CD4-positive, alpha-beta T cell treated with Interleukin-1 beta for 1 hour (primary cell): ENCODE measurements around the gene HLTF.
"Not testable (repeated sequence)": the region's sequence is repeated elsewhere in the genome, so short reads cannot be mapped to it uniquely, and the experiment has no call there.

Experiments
- DNase-seq, 2 donors: peaks; one replicate each; pipeline ENCODE4 v3.0.0-alpha.2; 2020 to 2022

HLTF gene

DNA sequence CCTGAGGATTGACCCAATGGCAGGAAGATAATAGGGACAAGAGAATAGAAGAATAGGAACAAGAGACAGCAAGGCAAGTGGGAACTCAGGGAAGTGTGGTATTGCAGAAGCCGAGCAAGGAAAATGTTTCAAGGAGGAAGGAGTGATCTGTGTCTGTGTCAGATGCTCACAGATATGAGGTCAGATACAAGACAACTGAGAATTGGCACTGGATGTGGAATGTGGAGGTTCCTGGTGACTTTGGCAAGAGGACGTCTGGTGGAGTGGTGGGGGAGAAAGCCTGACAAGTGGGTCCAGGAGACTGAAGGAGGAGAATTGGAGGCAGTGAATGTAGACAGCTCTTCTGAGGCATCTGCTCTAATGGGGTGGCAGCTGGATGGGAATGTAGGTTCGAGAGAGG lies 70.9 kb downstream of the HLTF start:
- DNase-seq, result no peak

DNA sequence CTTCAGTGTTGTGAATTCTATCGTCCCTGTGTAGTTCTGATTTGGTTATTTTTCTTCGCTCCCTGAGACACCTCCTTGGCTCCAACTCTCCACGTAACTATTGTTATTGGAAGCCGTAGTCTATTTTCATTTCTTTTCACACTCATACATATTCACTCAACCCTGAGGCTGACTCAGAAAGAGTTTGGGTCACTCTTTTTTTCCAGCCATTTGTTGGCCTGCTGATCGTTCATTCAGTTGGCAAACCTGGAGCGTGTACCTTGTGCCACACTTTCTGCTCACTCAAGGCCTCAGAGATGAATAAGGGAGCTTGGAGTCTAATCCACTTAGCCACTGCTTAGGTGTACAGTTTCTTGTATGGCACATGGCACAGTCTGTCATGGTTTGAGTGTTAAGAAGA lies 72.6 kb downstream of the HLTF start:
- DNase-seq, result no peak

DNA sequence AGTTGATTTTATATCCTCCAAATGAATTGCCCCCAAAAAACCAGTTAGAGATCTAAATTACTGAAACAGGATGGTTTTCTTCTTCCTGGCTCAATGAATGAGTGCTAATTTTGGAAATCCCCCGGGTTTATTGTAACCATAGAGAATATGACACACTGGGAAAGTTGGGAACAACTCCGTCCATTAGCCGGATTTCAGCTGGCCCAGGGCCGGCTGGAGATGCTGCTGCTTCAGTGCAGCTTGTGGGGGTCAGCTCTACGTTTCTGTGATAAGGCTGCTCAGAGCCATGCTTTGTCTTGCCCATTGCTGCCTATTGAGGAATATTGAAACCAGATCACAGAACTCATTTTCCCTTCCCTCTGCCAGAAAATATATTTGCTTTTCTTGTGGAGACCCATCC lies 74.7 kb downstream of the HLTF start:
- no peak for DNase-seq

DNA sequence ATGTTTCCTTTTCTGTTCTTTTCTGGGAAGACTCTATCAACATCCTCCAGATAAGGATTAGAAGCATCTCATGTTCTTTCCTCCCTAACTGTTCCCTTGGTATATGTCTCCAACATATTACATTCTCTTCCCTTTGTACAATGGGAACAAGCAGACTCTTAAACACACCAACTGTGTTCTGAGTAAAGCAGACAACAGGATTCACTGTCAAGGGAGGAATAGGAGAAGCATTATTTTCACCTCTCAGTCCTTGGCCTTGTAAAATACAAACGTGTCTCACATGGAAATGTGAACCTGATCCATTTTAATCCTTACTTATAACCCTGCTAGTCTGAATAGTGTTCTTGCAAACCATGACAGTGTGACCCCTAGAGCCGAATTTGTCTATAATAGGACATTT lies 75.4 kb downstream of the HLTF start:
- DNase-seq, result no peak

- DNase-seq, result no peak
Observed at GRCh38 chr3:149010504-149010951, 75.8 kb downstream of the HLTF start.

- DNase-seq, result peak; percentile 55 to 60
Observed at GRCh38 chr3:149009732-149010131, 76.6 kb downstream of the HLTF start.

- DNase-seq, result no peak
Observed at GRCh38 chr3:149007567-149008257, 78.6 kb downstream of the HLTF start.

GRCh38 chr3:149005416-149005815 lies 80.9 kb downstream of the HLTF start:
- DNase-seq, result no peak

DNA sequence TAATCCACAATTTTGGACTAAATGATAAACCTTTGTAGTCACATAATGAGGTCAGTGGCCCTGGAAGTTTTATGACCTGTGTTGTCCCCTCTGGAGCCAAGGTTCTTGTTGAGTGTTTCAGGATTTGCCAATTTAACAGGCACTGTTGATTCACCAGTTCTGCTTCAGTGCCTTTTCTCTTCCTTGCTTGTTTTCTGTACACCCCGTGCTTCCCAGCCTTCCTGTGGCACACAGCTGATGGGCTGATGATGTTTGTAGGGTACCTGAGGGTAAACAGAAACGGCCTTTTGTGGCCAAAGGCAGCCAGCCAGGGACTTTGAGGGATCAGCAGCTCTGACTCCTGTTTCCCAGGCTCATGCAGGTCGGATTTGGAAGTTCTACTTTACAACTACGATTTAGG lies 81.7 kb downstream of the HLTF start:
- DNase-seq, result no peak

- peak in 1 of 2 donors; percentile 6 for DNase-seq
Observed at GRCh38 chr3:149003653-149004305, 82.6 kb downstream of the HLTF start.

- no peak for DNase-seq
Observed at GRCh38 chr3:149001727-149002126, 84.6 kb downstream of the HLTF start.

- no peak for DNase-seq
Observed at GRCh38 chr3:149000206-149000745, 86.1 kb downstream of the HLTF start.

GRCh38 chr3:148999806-149000205 lies 86.5 kb downstream of the HLTF start:
- no peak for DNase-seq

DNA sequence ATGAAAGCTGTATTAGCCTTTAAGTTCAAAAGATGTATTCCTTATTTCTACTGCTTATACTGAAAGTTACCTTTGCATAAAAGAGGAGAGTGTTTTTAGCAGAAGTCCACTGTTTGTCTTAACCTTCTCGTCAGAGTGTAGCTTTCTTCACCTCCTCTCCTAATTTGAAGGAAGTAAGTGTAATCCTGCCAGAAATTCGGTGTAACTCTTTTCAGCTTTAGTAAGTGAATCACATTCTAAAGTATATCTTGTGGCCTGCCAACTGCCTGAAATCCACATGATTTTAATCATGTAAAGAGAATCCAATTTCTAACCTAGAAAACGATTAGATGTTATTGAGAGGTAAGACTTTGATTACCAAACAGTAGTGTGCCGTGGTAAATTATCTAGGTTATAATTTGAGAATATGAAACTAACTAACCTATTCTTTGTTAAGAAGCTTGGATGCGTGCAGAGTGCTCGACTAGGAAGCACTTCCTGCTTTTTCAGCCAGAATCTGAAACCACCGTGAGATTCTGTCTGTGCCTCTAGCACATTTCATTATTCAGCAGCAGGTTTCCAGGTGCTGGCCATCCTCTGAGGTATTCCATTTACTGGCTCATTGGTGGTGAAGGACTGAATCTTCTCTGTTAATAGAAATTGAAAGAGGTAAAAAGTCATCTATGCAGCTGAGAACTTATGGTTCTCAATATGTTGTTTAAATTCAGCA lies 87.5 kb downstream of the HLTF start:
- peak; percentile 4 to 12 for DNase-seq

GRCh38 chr3:148998297-148998696 lies 88.0 kb downstream of the HLTF start:
- DNase-seq, result no peak

DNA sequence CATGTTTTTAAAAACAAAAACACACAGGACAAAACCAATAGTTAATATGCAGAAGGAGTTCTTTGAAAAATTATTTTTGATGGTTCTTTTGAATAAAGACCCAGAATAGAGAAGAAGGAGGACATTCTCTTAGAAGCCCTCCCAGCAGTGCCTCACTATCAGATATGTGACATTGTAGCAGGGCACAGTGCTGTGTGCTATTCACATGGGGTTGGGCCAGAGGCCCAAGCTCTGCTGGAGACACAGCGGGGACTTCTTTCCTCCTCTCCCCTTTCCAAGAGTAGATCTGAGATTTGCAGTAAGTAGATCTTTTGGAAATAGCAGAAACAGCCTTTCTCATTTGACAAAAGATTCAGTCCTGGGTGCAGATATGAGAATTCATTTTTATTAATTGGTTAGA lies 88.7 kb downstream of the HLTF start:
- DNase-seq, result no peak

DNA sequence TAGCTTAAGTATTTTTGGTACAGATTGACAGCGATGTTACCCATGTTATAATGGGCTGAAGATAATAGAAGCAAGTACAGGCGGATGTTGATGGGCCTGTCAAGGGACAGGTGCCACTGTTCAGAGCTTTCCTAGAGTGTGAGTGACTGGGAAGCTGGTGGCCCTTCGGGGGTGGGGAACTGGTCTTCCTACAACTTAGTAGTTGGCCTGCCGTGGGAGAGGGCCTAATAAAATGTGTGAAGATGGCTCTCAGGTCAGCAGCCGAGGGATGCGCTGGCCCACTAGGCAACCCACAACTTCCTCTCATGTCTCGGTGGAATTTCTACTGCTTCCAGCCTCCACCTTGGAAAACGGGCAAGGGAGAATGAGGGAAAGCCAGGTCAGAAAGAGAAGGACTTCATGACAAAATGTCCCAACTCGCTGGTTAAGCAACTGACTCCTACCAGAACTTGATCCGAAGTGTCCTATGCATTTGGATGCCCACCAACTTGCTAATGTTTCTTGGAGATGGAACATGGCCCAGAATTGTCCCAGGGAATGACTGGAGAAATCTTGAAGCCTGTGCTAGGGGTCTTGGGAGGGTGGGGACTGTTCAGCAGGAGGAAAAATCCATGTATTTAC lies 93.6 kb downstream of the HLTF start:
- DNase-seq, result no peak

GRCh38 chr3:148992027-148992634 lies 94.2 kb downstream of the HLTF start:
- DNase-seq, result peak; percentile 8 to 54

DNA sequence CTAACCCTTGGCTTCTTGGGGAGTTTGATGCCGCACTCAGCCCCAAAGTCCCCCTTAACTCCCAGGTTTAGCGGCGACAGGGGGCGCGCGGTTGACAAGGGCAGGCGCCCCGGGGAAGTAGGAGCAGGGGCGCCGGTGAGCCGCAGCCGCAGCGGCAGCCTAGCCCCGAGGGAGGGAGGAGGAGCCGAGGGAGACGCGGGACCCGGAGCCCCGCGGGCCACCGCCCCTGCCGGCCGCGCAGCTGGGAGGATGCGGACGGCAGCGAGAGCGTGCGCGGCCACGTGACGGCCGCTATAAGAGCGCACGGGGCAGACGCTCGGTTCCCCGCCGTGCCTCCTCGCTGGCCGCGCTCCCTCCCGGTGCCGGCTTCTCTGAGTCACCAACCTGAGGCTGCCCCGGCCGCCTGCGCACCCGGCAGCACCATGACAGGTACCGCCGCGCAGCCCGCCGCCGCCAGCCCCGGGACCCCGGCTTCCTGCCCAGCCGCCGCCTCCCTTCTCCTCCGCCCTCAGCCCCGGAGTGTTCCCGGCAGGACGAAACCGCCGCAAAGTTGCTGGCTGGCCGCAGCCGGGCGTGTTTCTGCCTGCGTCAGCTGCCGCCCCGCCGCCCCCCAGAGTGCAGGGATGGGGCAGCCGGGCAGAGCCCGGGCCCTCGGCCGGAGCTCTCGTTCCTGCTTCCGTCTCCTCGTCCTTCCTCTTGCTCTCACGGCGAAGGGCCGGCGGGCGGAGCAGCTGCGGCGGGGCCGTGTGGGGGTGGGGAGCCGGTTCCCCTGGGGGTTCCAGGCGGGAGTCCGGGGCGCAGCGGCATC lies 94.9 kb downstream of the HLTF start, which contains the start of gene GYG1:
TSS of gene GYG1 (plus strand) at position 322 of the 808 bp plus-strand sequence. CDS start at position 423, 101 bp downstream.
- DNase-seq, result peak; percentile 77 to 86

- DNase-seq, result no peak
Observed at GRCh38 chr3:148990236-148990635, 96.1 kb downstream of the HLTF start.

GRCh38 chr3:148987551-148987950 lies 98.8 kb downstream of the HLTF start:
- not testable (repeated sequence) for DNase-seq

- DNase-seq, result no peak
Observed at GRCh38 chr3:148981273-148981672, 105.1 kb downstream of the HLTF start.
